Heart left ventricle (tissue), 16 donors: Measurements from ENCODE around the gene CRIM1. TPM values are rescaled to one million over a fixed set of nuclear protein-coding genes. Genes with fewer than 3 reads are reported as not detected.

ENCODE experiments used
- ATAC-seq, 4 donors: fragments of 200-7000 bp; cut with Tn5 transposase; one replicate each; pipeline ENCODE4 v1.9.1; 2020 to 2022; ENCODE audit warnings: moderate library complexity in 4 of 4, mild to moderate bottlenecking in 3 of 4, moderate number of reproducible peaks in 1 of 4
- DNase-seq, 5 donors: peaks; one replicate each; pipeline ENCODE4 v3.0.0-alpha.2; 2020
- H3K27ac ChIP-seq, 12 donors: fragments of 200-600 bp; sonication (generic) in 4 of 12; one replicate each; pipeline versions ENCODE4 v1.5.0 to v1.8.0; 2016 to 2022; ENCODE audit warnings: mild to moderate bottlenecking in 2 of 12
- H3K27me3 ChIP-seq, 9 donors: fragments of 200-600 bp; sonication (generic) in 2 of 9; one replicate each; pipeline versions ENCODE4 v1.5.1 to v1.8.0; 2016 to 2022; ENCODE audit warnings: mild to moderate bottlenecking in 3 of 9
- H3K36me3 ChIP-seq, 9 donors: fragments of 200-600 bp; sonication (generic) in 2 of 9; one replicate each; pipeline versions ENCODE4 v1.5.0 to v1.8.0; 2018 to 2022; ENCODE audit warnings: mild to moderate bottlenecking in 2 of 9
- H3K4me1 ChIP-seq, 12 donors: fragments of 200-600 bp; sonication (generic) in 4 of 12; one replicate each; pipeline versions ENCODE4 v1.5.0 to v1.8.0; 2016 to 2022; ENCODE audit warnings: mild to moderate bottlenecking in 3 of 12
- H3K4me3 ChIP-seq, 12 donors: fragments of 200-600 bp; sonication (generic) in 4 of 12; one replicate each; pipeline versions ENCODE4 v1.5.0 to v1.8.0; 2017 to 2022; ENCODE audit warnings: mild to moderate bottlenecking in 9 of 12, moderate library complexity in 4 of 12
- H3K9me3 ChIP-seq, 12 donors: fragments of 200-600 bp; sonication (generic) in 4 of 12; one replicate each; pipeline versions ENCODE4 v1.5.0 to v1.8.0; 2016 to 2022; ENCODE audit warnings: mild to moderate bottlenecking in 1 of 12
- CTCF ChIP-seq, 12 donors: fragments of 200-600 bp; sonication (generic) in 4 of 12; IDR thresholded peaks; one replicate each; pipeline versions ENCODE4 v1.5.0 to v1.8.0; 2018 to 2022; ENCODE audit warnings: antibody characterized with exemption in 12 of 12, mild to moderate bottlenecking in 5 of 12
- POLR2A ChIP-seq, 2 donors: fragments of 450-650 bp; IDR thresholded peaks; one replicate each; pipeline ENCODE4 v1.6.1; 2017; ENCODE audit warnings: antibody characterized with exemption in 2 of 2, mild to moderate bottlenecking in 2 of 2, moderate library complexity in 2 of 2
- WGBS, 4 donors: extraction: QIAGEN DNeasy Blood & Tissue Kit in 2 of 4; methylation state at CpG; one replicate each; pipeline versions ENCODE4 v1.1.5 to v1.1.7; 2013 to 2018; 5-methylcytosine and 5-hydroxymethylcytosine counted together
- intact Hi-C, 10 donors: fragments of 100-400 bp; cut with DNase I; formaldehyde crosslinking; loops; one replicate each; pipeline versions ENCODE4 v1.11.1 to v1.14.2; 2022
- polyA plus RNA-seq, 2 donors: library from polyadenylated mRNA; stranded (reverse); fragments of 200-250 nt; gene quantifications; one replicate each; pipeline ENCODE4 v1.2.3, GENCODE V29; 2013
- total RNA-seq, 9 donors: library from RNA; depleted of rRNA in 2 of 9; stranded (reverse); fragments of >200 nt in 2 of 9; fragmentation: NEBNext Ultra II Directional in 3 of 9; extraction: Animal tissue kit (Norgen Biotek cat#: 25700) in 3 of 9; gene quantifications; one replicate each; pipeline versions ENCODE4 v1.1.0 to v1.2.4, GENCODE V29; 2016 to 2023
- donor health status: ischemic (EF 13 %, LVEDD 7.1; RV severe dilation, severe dysfunction).
- donor health status: healthy with polysubstance abuse.
- donor health status: DM: no; HTN: yes; CAD: no.
- donor health status: DM: no; HTN: no; CAD: no.
- donor health status: ischemic (EF 25% LVEDD 6.9; RV normal size, moderate dysfunction).
- donor health status: ischemic (EF 25% LVEDD 5.7; RV mildly dilated, moderate dysfunction).
- donor health status: healthy.
- donor health status: DM: yes; HTN: yes; CAD: no.
- donor health status: ischemic (EF 35%, LVEDD 5.7; RV mildly dilated, moderate dysfunction).
- donor health status: nonischemic (EF 11% LVEDD 7.7; RV severe dilation, severe dysfunction).
- donor health status: DM: yes; HTN: yes; CAD: no.
- donor health status: PGD.
- donor health status: ischemic (EF 29% LVEDD 5.4; RV normal size, mild dysfunction).
- donor health status: nonischemic (EF 23%, LVEDD 6.1; RV moderate dilation, normal function).

CRIM1 gene
- total and polyA plus RNA-seq, 11 donors = 14.7 to 120 (median 81.8) TPM

DNA sequence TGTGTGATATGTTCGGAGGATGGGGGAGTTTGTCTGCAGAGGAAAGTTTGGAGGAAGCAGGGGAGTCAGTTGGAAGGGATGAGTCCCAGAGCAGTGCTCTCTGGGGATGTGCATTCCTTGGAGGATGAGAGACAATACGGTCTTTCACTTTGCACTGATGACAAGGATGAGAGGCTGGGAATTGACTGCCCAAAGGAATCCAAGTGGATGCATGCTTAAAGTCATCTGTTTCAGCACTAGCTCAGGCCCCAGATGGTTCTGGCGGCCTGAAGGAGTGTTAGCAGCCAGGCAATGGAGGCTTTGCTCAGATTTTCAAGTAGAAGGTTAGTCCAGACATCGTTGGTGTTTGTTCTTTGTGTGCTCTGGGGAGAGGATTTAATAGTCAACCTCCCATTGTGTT lies 100.2 kb downstream of the CRIM1 start:
- H3K9me3 ChIP-seq = no peaks in the 10 kb centered on the region
- H3K27ac ChIP-seq = peak overlapping the region; percentile 35 to 83 (median 71)
- DNase-seq (peak in 3 of 5 donors; percentile 44 to 51 (median 49)), ATAC-seq (peak; percentile 30 to 53 (median 46))
- 22 to 34% (median 27%) methylated on average over 4 of the region's 4 CpGs for WGBS, 4 donors
- H3K4me3 ChIP-seq = peak overlapping the region in 3 of 12 donors; percentile 12 to 20 (median 12)
- TF ChIP-seq CTCF (IDR thresholded peaks at IDR 0.05) (no peak), POLR2A (IDR thresholded peaks at IDR 0.05) (no peak)
- intact Hi-C loops = loop anchor here in 6 of 10 donors (2.0 to 5.0 kb wide), 5 partner anchors 37 to 99 kb away; partner anchors contain the start of gene CRIM1 (in 4 of the 6)
- no peaks in the 10 kb centered on the region for H3K27me3 ChIP-seq
- H3K4me1 ChIP-seq = peaks cover 6 to 87% (median 59%) of the 10 kb centered on the region in 12 donors
- peaks cover 0 to 17% (median 0%) of the 10 kb centered on the region in 9 donors for H3K36me3 ChIP-seq

DNA sequence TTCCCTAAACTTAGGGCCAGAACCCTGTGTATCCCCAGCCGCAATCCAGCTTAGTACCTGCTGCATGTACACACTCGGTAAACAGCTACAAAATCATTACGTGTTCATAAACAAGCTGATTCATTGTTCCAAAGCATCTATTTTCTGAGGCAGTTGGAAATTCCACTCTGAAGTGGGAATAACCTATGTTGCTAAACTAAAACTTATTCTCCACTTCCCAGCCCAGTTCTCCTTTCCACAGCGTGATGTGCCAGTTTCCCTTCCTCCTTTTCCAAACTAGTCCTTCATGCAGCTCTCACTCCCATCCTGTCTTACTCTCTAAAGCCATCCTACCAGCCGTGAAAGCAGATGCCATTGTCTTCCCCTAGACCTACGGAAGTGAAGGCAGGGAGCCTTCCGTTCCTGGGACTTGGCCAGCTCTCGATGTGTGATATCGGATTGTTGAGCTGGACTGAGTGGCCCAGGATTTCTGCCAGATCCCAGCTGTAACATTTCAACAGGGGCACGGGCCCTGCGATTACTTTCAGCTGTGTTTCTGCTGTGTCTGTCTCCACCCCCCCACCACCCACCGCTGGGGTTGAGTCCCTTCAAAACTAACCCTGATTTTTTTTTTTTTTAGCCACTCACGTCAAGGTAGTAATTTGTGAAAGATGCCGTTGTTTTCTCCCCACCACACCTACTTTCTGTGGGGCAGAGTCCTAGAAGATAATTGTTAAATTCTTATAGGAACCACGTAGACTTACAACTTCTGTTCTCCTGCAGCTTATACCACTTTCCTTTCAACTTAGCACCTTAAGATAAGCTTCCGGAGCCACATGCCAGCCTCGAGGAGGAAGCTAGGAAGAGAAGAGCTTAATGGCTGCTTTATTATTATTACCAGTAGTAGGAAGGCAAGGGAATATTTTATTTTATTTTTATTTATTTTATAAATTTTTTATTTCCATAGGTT lies 100.9 kb downstream of the CRIM1 start:
- no peaks in the 10 kb centered on the region for H3K27me3 ChIP-seq
- H3K36me3 ChIP-seq = peaks cover 0 to 17% (median 0%) of the 10 kb centered on the region in 9 donors
- peaks cover 6 to 87% (median 59%) of the 10 kb centered on the region in 12 donors for H3K4me1 ChIP-seq
- intact Hi-C loops = loop anchor here in 6 of 10 donors (2.0 to 5.0 kb wide), 5 partner anchors 36 to 100 kb away; partner anchors contain the start of gene CRIM1 (in 4 of the 6)
- WGBS, 4 donors = 12 to 16% (median 13%) methylated on average over 17 of the region's 17 CpGs
- peak; percentile 80 to 92 (median 83) for DNase-seq
- peak; percentile 84 to 91 (median 88) for ATAC-seq
- TF ChIP-seq POLR2A (IDR thresholded peaks at IDR 0.05) = no peak
- no peak for TF ChIP-seq CTCF (IDR thresholded peaks at IDR 0.05)
- H3K27ac ChIP-seq = peak overlapping the region; percentile 35 to 83 (median 71)
- peak overlapping the region in 8 of 12 donors; percentile 6 to 31 (median 15) for H3K4me3 ChIP-seq
- no peaks in the 10 kb centered on the region for H3K9me3 ChIP-seq

- intact Hi-C loops = loop anchor here in 8 of 10 donors (2.0 to 5.0 kb wide), 6 partner anchors 34 to 105 kb away; partner anchors contain the start of gene CRIM1 (in 4 of the 8)
- Histone ChIP-seq H3K27ac (peak overlapping the region in 1 of 12 donors; percentile 28), H3K9me3 (no peaks in the 10 kb centered on the region), H3K36me3 (peaks cover 0 to 19% (median 0%) of the 10 kb centered on the region in 9 donors), H3K4me3 (no peak overlapping the region), H3K4me1 (peaks cover 6 to 83% (median 55%) of the 10 kb centered on the region in 12 donors), H3K27me3 (no peaks in the 10 kb centered on the region)
- WGBS, 4 donors = 90 to 98% (median 95%) methylated on average over 5 of the region's 5 CpGs
- DNase-seq = no peak
- no peak for ATAC-seq
- no peak for TF ChIP-seq CTCF (IDR thresholded peaks at IDR 0.05)
- no peak for TF ChIP-seq POLR2A (IDR thresholded peaks at IDR 0.05)
Observed at GRCh38 chr2:36458106-36458505, 102.5 kb downstream of the CRIM1 start.
